ENCODE data around the gene ZNF280B. TPM values are rescaled to one million over a fixed set of nuclear protein-coding genes. Genes with fewer than 3 reads are reported as not detected.

Gene ZNF280B
- total RNA-seq, 1 experiment from 2014 or later: 8.2 TPM

GRCh38 chr22:22486132-22486899 lies 22.2 kb downstream of the ZNF280B start:
- peak overlapping the region in 1 of 3 experiments; percentile 76; a peak in 1 of 7 replicates for H3K27ac Mint-ChIP-seq
- no peak overlapping the region for H3K4me3 Mint-ChIP-seq
- no peaks in the 10 kb centered on the region for H3K23me2 ChIP-seq (ENCODE audit: insufficient read length, low read depth, low read length, poor library complexity, severe bottlenecking)
- no peak overlapping the region for H4K91ac ChIP-seq (ENCODE audit: insufficient read length, low read depth, low read length)
- H3K4me1 Mint-ChIP-seq: peaks cover 2 to 3% of the 10 kb centered on the region in 2 experiments; a peak in 2 of 4 replicates
- no peak for DNase-seq
- no peak overlapping the region for H2BK20ac ChIP-seq (ENCODE audit: low read depth, low read length, poor library complexity, severe bottlenecking)
- no peaks in the 10 kb centered on the region for H3K9me3 ChIP-seq (ENCODE audit: control insufficient read depth, low read depth, low read length)
- H2BK12ac ChIP-seq (ENCODE audit: insufficient read length, low read depth, low read length): no peak overlapping the region
- no peaks in the 10 kb centered on the region for H4K20me1 ChIP-seq (ENCODE audit: control insufficient read depth, insufficient read depth, insufficient read length)
- H2BK5ac ChIP-seq (ENCODE audit: insufficient read length, low read length): no peak overlapping the region
- H2AFZ ChIP-seq (ENCODE audit: low read length): no peak overlapping the region
- no peaks in the 10 kb centered on the region for H3K4me1 ChIP-seq (ENCODE audit: insufficient read depth, low read length)
- peaks cover 29 to 45% (median 40%) of the 10 kb centered on the region in 3 experiments; a peak in 6 of 7 replicates for H3K36me3 Mint-ChIP-seq (ENCODE audit: insufficient read depth in 1 of 3, low read depth in 3 of 3)
- no peak overlapping the region for H2BK15ac ChIP-seq (ENCODE audit: low read depth, low read length)
- H3T11ph ChIP-seq (ENCODE audit: low read length): no peak overlapping the region
- H2AK5ac ChIP-seq (ENCODE audit: insufficient read length, low read length): no peak overlapping the region
- no peak overlapping the region for H3K56ac ChIP-seq (ENCODE audit: insufficient read length, low read depth, low read length)
- no peaks in the 10 kb centered on the region for H3K79me2 ChIP-seq (ENCODE audit: insufficient read depth, low read length)
- H3K14ac ChIP-seq (ENCODE audit: insufficient read depth, low read length): no peak overlapping the region
- H3K27me3 ChIP-seq (ENCODE audit: insufficient read depth, low read length): no peaks in the 10 kb centered on the region
- no peak overlapping the region for H3K23ac ChIP-seq (ENCODE audit: insufficient read length, low read depth, low read length)
- no CpG with 5 or more reads among the region's 4 CpGs for WGBS (ENCODE audit: extremely low coverage, insufficient read length, low lambda C conversion rate)
- H2BK120ac ChIP-seq (ENCODE audit: low read depth, low read length, poor library complexity, severe bottlenecking): no peak overlapping the region
- H3K9me3 Mint-ChIP-seq: no peaks in the 10 kb centered on the region
- H4K8ac ChIP-seq (replicated peaks; ENCODE audit: insufficient read length, low read depth, low read length): no peak overlapping the region
- no peaks in the 10 kb centered on the region for H3K79me1 ChIP-seq (ENCODE audit: insufficient read depth, low read depth, low read length, poor library complexity, severe bottlenecking)
- no peak overlapping the region for H4K5ac ChIP-seq (ENCODE audit: insufficient read length, low read depth, low read length)
- H3K4ac ChIP-seq (ENCODE audit: low read depth, low read length): no peak overlapping the region
- peaks cover 59% of the 10 kb centered on the region for H3K27me3 Mint-ChIP-seq (ENCODE audit: low read depth)
- no peak for TF ChIP-seq CTCF (conservative IDR thresholded peaks at IDR 0.05)
- H3K9ac ChIP-seq (ENCODE audit: extremely low read depth, insufficient read length, low read length): no peak overlapping the region
- no peak overlapping the region for H3K18ac ChIP-seq (ENCODE audit: insufficient read length, low read depth, low read length)
- no peak overlapping the region for H3K4me2 ChIP-seq (ENCODE audit: insufficient read depth, insufficient read length, low read length)
- peak overlapping the region; percentile 7 for H3K27ac ChIP-seq (ENCODE audit: insufficient read length, low read depth, low read length)
